HG03159 (cell line): ENCODE measurements around the gene ALG11.
"Not testable (repeated sequence)": the region's sequence is repeated elsewhere in the genome, so short reads cannot be mapped to it uniquely, and the experiment has no call there.

Source experiments
- ATAC-seq: cut with Tn5 transposase; IDR thresholded peaks from one replicate; pipeline ENCODE4 v1.9.1; 2021; ENCODE audit warnings: mild to moderate bottlenecking, moderate library complexity; ENCODE audit not compliant: unreplicated experiment

The ALG11 gene

DNA sequence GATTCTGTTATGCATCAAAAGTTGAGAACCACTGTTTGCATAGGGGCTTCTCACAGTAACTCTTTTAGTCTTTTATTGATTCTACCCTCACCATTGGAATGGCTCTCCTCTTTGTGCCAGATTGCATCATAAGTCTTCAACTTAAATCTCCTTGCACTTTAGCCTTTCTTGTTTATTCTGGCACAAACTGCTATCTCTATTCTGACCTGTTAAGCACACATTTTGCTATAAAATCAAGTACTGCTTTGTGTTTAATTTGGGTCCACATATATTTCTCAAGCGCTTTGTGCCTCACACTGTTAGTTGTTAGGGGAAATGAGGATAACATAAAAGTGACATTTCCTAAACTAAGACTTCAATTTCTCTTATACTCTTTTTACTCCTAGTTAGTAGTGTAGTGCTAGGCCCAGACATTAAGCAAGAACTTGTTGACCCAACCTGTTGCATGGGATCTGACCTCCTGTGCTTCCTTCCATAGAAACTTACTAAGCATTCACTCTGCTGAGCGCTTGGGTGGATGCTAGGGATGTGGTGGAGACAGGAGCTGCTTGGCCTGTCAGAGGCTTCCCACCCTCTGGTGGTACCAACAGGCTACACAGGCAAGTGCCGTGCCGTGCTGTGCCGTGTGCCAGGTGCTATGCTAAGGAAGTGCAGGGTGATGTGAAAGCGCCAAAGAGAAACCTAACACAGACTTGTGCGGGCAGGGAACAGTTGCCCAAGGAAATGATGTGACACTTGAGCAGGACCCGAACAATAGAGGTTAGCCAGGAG lies 13.5 kb downstream of the ALG11 start:
- ATAC-seq = no peak

DNA sequence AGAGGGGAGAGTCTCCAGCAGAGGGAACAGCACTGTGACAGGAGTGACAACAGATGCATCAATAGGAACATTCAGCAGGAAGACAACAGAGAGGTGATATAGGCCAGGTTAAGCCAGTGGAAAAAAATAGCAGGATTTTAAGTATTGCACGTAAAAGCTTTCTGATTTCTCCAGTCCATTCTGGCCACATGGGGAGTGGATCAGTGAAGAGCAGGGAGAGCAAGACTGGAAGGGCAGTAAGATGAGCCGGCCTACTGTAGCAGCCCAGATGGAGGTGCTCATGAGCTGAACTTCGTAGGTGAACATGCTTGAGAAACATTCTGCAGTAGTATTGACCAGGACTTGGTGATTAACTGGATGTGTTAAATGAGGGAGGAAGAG lies 14.0 kb downstream of the ALG11 start:
- no peak for ATAC-seq

DNA sequence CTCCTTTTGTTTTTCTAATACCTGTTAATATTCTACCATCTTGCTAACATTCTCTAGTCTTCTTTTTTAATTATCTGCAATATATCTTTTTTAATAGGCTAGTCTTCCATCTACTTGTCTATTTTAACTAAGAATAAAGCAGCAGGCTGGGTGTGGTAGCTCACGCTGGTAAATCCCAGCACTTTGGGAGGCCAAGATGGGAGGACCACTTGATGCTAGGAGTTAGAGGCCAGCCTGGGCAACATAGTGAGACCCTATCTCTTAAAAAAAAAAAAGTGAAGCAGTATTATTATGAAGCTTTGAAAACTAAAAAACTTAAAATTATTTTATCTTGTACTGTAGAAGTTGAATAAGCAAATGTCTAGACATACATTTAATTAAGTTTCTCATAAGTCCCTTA lies 15.6 kb downstream of the ALG11 start:
- ATAC-seq = no peak

- no peak for ATAC-seq
These were observed 17.4 kb downstream of the ALG11 start for GRCh38 chr13:52029569-52029968.

- not testable (repeated sequence) for ATAC-seq
These were observed 18.2 kb downstream of the ALG11 start for GRCh38 chr13:52030401-52030800.

DNA sequence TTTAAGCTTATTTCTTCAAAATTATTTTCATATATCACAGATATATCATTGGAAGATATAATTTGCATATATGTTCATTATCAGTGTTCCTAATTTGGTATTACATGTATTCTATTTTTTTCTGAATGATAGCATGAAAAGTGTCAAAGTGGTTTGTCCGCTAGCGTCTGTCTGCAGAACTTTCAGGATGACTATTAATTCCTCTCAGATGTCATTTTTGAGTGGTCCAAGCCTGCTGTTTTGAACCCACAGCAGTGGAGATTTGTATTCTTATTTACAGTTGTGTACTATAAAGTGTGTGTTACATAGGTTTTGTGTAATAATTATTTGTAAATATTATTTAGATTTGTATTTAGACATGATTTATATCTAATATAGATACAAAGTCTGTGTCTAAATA lies 20.8 kb downstream of the ALG11 start:
- ATAC-seq = no peak

- ATAC-seq = no peak
These were observed 22.5 kb downstream of the ALG11 start for GRCh38 chr13:52034616-52035226.

DNA sequence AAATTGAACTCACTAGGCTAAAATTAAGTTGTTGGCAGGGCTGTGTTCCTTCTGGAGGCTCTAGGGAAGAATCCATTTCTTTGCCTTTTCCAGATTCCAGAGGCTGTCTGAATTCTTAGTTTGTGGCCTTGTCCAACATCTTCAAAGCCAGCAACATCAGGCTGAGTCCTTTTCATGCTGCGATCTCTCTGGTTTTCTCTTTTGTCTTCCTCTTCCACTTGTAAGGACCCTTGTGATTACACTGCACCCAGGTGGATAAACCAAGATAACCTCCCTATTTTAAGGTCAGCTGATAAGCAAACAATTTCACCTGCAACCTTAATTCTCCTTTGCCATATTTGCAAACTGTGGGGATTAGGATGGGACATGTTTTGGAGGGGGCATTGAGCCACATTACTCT lies 23.8 kb downstream of the ALG11 start:
- ATAC-seq = no peak

DNA sequence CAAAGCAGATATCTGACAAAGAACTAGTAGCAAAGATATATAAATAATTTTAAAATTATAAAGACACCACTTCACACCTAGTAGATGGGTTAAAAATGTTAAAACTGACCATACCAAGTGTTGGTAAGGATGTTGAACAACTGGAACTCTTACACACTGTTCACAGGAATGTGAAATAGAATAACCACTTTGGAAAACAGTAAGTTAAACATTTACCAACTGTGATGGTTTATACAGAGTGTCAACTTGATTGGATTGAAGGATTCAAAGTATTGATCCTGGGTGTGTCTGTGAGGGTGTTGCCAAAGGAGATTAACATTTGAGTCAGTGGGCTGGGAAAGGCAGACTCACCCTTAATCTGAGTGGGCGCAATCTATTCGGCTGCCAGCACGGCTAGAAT lies 31.5 kb downstream of the ALG11 start:
- no peak for ATAC-seq

GRCh38 chr13:52047463-52047862 lies 35.3 kb downstream of the ALG11 start:
- no peak for ATAC-seq

DNA sequence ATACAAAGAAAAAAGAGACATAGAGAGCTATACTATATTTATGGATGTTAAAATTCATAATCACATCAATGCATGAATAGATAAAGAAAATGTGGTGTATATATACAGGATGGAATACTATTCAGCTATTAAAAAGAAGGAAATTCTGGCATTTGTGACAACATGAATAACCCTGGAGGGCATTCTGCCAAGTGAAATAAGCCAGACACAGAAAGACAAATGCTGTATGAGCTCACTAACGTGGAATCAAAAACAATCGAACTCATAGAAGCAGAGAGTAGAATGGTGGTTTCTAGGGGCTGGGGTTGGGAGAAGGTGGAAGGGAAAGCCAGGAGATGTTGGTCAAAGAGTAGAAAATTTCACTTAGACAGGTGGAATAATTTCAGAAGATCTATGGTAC lies 36.3 kb downstream of the ALG11 start:
- no peak for ATAC-seq

GRCh38 chr13:52051400-52051799 lies 39.2 kb downstream of the ALG11 start:
- no peak for ATAC-seq

GRCh38 chr13:52053460-52053859 lies 41.3 kb downstream of the ALG11 start:
- ATAC-seq = no peak

DNA sequence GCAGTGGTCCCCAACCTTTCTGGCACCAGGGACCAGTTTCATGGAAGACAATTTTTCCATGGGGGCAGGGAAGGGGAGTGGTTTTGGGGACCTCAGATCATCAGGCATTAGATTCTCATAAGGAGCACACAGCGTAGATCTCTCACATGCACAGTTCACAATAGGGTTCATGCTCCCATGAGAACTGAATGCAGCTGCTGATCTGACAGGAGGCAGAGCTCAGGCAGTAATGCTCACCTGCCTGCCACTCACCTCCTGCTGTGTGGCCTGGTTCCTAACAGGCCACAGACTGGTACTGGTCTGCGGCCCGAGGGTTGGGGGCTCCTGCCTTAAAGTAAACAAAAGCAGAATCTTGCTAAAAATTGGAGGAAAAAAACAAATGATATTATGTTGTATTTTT lies 48.9 kb downstream of the ALG11 start:
- not testable (repeated sequence) for ATAC-seq

DNA sequence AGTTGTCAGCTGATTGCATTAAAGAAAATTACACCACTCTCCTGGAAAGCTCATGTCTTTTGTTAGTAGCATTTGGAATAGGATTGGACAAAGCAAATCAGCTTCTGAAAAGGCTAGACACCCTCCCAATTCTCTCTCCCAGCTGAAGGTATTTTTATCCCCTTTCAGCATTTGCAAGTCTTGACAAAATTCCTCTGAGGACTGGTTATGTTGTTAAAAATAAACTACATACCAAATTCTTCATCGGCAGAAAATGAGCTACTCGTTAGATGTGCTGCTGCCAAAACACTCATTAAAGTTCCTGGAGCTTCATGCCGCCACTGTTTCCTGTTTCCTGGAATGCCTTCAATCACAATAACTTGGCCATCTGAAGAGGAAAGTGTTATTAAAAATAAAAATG lies 49.4 kb downstream of the ALG11 start:
- no peak for ATAC-seq

DNA sequence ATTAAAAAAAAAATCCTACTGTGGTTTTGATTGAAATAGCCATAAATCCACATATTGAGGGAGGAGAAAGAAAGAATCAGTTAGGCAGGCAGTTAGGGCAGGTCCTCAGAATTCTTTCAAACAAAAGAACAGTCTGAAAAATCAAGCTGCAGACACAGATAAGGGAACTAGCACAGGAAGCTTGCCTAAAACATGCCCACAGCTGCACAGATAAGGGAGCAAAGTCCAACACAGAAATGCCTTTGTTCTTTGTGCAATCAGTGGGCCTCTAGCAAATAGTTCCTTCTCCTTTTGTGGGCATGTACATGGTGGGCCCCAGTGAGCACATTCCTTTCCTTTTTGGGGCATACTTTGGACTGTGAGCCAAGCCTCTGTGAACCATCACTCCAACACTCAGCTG lies 55.0 kb downstream of the ALG11 start:
- ATAC-seq = no peak

DNA sequence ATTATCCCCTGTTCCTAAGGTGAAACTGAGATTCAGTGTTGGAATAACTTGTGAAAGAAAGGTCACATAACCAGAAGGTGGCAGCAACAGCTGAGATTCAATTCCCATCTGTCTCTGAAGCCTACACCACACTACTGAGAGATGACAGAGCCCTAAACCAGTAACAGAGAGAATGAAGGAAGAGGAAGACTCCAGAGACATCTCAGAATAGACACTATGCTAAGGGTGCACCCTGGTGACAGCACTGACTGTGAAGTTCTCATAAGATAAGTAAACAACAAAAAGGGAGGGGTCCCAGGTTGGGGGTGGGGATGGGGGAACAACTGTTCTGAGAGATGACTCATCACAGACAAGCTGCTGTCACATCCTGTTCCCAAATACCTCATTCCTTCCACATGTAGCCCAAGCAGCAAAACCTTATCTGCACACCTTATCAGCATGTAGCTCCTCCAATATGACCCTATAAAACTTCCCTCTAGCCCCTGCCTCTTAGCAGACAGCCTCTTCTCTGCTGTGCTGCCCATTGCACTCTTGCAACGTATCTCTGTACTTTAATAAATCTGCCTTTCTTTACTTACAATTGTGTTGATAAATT lies 58.8 kb downstream of the ALG11 start:
- ATAC-seq = no peak
